ENCODE results near the gene GAGE12D.
"Not testable (repeated sequence)": the region's sequence is repeated elsewhere in the genome, so short reads cannot be mapped to it uniquely, and the experiment has no call there.

Gene GAGE12D
- long read RNA-seq, donor 1 = 0 reads
- long read RNA-seq, donor 2 = 0 reads
- long read RNA-seq, donor 3 = 0 reads
- long read RNA-seq, donor 4 = 0 reads
- long read RNA-seq, donor 5 = 0 reads
- long read RNA-seq, donor 6 = 0 reads
- long read RNA-seq, donor 7 = 0 reads
- long read RNA-seq, donor 8 = 0 reads

GRCh38 chrX:49541433-49541832, at the start of gene GAGE12D:
Gene GAGE12D, plus strand, starts transcription at chrX:49541733. Its CDS starts 1,155 bp downstream, at chrX:49542888.
- not testable (repeated sequence) for DNase-seq

GRCh38 chrX:49531877-49532276, 9.7 kb upstream of the GAGE12D start, which contains the start of gene GAGE12C:
Gene GAGE12C, plus strand, starts transcription at chrX:49532177. Its CDS starts 1,155 bp downstream, at chrX:49533332.
- not testable (repeated sequence) for DNase-seq

GRCh38 chrX:49550989-49551388, 9.5 kb downstream of the GAGE12D start, which contains the start of gene GAGE12E:
Gene GAGE12E, plus strand, starts transcription at chrX:49551289. Its CDS starts 1,155 bp downstream, at chrX:49552444.
- DNase-seq = not testable (repeated sequence)

GRCh38 chrX:49560542-49560941, 19.0 kb downstream of the GAGE12D start, which contains the start of gene GAGE12F:
Gene GAGE12F, plus strand, starts transcription at chrX:49560842. Its CDS starts 1,155 bp downstream, at chrX:49561997.
- DNase-seq = not testable (repeated sequence)

GRCh38 chrX:49568728-49569127, 27.2 kb downstream of the GAGE12D start:
- DNase-seq = not testable (repeated sequence)

- DNase-seq = not testable (repeated sequence)
Measured at GRCh38 chrX:49569152-49569551, 27.6 kb downstream of the GAGE12D start.

- not testable (repeated sequence) for DNase-seq
Measured at GRCh38 chrX:49570100-49570499, 28.6 kb downstream of the GAGE12D start, which contains the start of gene GAGE12G. Gene GAGE12G, plus strand, starts transcription at chrX:49570400. Its CDS starts 1,155 bp downstream, at chrX:49571555.

GRCh38 chrX:49579649-49580048, 38.1 kb downstream of the GAGE12D start, which contains the start of gene GAGE12H:
Gene GAGE12H, plus strand, starts transcription at chrX:49579949. Its CDS starts 1,155 bp downstream, at chrX:49581104.
- DNase-seq = not testable (repeated sequence)

- not testable (repeated sequence) for DNase-seq
Measured at GRCh38 chrX:49589196-49589595, 47.7 kb downstream of the GAGE12D start, which contains the start of gene GAGE2A. Gene GAGE2A, plus strand, starts transcription at chrX:49589496. Its CDS starts 1,155 bp downstream, at chrX:49590651.

- DNase-seq = not testable (repeated sequence)
Measured at GRCh38 chrX:49589769-49590478, 48.4 kb downstream of the GAGE12D start.

GRCh38 chrX:49590488-49590887, 49.0 kb downstream of the GAGE12D start:
- not testable (repeated sequence) for DNase-seq

Measured in right kidney (tissue), 9 donors.